Type B pancreatic cell (in vitro differentiated cells): ENCODE results near the gene EPM2A. TPM values are rescaled to one million over a fixed set of nuclear protein-coding genes. Genes with fewer than 3 reads are reported as not detected.

ENCODE experiments used
- DNase-seq: peaks from one replicate; pipeline ENCODE4 v3.0.0; 2021; ENCODE audit warnings: mixed read lengths; ENCODE audit not compliant: unreplicated experiment; ENCODE audit errors: extremely low spot score
- H3K27ac Mint-ChIP-seq: 2 replicates; pipeline ENCODE4 v1.8.0; 2021; ENCODE audit warnings: mild to moderate bottlenecking, mixed read lengths
- H3K27me3 Mint-ChIP-seq: 2 replicates; pipeline ENCODE4 v1.8.0; 2021; ENCODE audit warnings: mixed read lengths
- H3K36me3 Mint-ChIP-seq: 2 replicates; pipeline ENCODE4 v1.8.0; 2021; ENCODE audit warnings: mixed read lengths
- H3K4me1 Mint-ChIP-seq: one replicate; pipeline ENCODE4 v1.8.0; 2021; ENCODE audit warnings: mixed read lengths; ENCODE audit not compliant: unreplicated experiment
- H3K4me3 Mint-ChIP-seq: 2 replicates; pipeline ENCODE4 v1.8.0; 2021; ENCODE audit warnings: mild to moderate bottlenecking, mixed read lengths
- H3K9me3 Mint-ChIP-seq: 2 replicates; pipeline ENCODE4 v1.8.0; 2021; ENCODE audit warnings: mixed read lengths
- total RNA-seq: library from RNA; stranded (reverse); gene quantifications from 2 replicates; pipeline ENCODE4 v1.2.1, GENCODE V29; 2021; ENCODE audit warnings: low replicate concordance
- TF ChIP-seq, protein P1 (sequence below): fragments of 200-600 bp; sonication (generic); conservative IDR thresholded peaks from 2 replicates; pipeline ENCODE4 v1.5.0; 2021; ENCODE audit warnings: antibody characterized with exemption, mild to moderate bottlenecking

EPM2A gene
- total RNA-seq, 1 donor from 2014 or later: 7.5 TPM

DNA sequence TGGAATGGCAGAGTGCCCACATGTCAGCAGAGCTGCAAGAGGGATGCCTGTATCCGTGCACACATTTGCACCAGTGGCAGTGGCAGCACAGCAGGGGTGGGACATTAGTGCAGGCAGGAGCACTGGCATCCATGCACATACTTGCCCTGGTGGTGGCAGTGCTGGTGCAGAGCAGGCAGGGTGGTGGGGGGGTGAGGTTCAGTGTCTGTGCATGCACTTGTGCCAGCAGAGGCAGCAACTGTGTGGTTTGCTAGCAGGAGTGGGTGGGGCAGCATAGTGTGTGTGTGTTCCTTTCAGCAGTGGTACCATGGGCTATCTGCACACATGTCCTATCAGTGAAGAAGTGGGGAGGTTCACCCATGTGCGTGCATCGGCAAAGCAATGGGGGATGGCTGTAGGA, 151.6 kb downstream of the EPM2A start:
- no peaks in the 10 kb centered on the region for H3K36me3 Mint-ChIP-seq
- no peak for DNase-seq
- no peaks in the 10 kb centered on the region for H3K27me3 Mint-ChIP-seq
- TF ChIP-seq, protein P1, sequence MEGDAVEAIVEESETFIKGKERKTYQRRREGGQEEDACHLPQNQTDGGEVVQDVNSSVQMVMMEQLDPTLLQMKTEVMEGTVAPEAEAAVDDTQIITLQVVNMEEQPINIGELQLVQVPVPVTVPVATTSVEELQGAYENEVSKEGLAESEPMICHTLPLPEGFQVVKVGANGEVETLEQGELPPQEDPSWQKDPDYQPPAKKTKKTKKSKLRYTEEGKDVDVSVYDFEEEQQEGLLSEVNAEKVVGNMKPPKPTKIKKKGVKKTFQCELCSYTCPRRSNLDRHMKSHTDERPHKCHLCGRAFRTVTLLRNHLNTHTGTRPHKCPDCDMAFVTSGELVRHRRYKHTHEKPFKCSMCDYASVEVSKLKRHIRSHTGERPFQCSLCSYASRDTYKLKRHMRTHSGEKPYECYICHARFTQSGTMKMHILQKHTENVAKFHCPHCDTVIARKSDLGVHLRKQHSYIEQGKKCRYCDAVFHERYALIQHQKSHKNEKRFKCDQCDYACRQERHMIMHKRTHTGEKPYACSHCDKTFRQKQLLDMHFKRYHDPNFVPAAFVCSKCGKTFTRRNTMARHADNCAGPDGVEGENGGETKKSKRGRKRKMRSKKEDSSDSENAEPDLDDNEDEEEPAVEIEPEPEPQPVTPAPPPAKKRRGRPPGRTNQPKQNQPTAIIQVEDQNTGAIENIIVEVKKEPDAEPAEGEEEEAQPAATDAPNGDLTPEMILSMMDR: no peak
- H3K4me3 Mint-ChIP-seq: no peak overlapping the region
- no peaks in the 10 kb centered on the region for H3K4me1 Mint-ChIP-seq
- no peak overlapping the region for H3K27ac Mint-ChIP-seq
- peaks cover 6% of the 10 kb centered on the region for H3K9me3 Mint-ChIP-seq

Other genes starting within 250 kb of the EPM2A start
- gene FBXO30, start 79.3 kb upstream of the EPM2A start, total RNA-seq: 8.3 and 11.6 TPM in 2 replicates
- gene SHPRH, start 228.8 kb upstream of the EPM2A start, total RNA-seq: 15.1 and 24.9 TPM in 2 replicates